ENCODE data around the gene MDK.

- TF ChIP-seq, protein P1, sequence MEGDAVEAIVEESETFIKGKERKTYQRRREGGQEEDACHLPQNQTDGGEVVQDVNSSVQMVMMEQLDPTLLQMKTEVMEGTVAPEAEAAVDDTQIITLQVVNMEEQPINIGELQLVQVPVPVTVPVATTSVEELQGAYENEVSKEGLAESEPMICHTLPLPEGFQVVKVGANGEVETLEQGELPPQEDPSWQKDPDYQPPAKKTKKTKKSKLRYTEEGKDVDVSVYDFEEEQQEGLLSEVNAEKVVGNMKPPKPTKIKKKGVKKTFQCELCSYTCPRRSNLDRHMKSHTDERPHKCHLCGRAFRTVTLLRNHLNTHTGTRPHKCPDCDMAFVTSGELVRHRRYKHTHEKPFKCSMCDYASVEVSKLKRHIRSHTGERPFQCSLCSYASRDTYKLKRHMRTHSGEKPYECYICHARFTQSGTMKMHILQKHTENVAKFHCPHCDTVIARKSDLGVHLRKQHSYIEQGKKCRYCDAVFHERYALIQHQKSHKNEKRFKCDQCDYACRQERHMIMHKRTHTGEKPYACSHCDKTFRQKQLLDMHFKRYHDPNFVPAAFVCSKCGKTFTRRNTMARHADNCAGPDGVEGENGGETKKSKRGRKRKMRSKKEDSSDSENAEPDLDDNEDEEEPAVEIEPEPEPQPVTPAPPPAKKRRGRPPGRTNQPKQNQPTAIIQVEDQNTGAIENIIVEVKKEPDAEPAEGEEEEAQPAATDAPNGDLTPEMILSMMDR (IDR thresholded peaks at IDR 0.05), result no peak
- TF ChIP-seq POLR2A (IDR thresholded peaks at IDR 0.05), result no peak
Measured at GRCh38 chr11:46378811-46379481, 2.5 kb upstream of the MDK start.
